ENCODE measurements around the gene SOHLH1.

The SOHLH1 gene, protein sequence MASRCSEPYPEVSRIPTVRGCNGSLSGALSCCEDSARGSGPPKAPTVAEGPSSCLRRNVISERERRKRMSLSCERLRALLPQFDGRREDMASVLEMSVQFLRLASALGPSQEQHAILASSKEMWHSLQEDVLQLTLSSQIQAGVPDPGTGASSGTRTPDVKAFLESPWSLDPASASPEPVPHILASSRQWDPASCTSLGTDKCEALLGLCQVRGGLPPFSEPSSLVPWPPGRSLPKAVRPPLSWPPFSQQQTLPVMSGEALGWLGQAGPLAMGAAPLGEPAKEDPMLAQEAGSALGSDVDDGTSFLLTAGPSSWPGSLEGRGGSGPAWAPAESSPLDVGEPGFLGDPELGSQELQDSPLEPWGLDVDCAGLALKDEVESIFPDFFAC

DNA sequence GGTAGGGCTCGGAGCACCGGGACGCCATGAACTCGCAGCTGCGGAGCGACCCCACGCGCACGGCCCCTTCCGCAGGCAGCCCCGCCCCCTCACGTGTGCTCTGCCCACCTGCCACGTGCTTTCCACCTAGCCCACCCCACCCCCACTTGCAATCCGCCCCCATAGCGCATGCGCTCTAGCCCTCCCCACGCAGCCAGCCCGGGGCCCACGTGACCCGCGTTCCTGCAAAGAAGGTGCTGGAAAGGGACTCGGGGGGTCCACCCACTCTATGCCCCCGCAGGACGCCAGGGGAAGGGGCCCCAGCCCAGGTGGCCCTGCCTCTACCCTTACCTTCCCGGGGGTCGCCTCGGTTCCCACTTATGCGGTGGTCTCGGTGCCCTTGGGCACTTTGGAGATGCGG lies at the start of gene SOHLH1:
TSS of gene SOHLH1 (minus strand) at position 42 of the 400 bp plus-strand sequence. CDS start at position 28, 14 bp downstream.
- no peak for DNase-seq

DNA sequence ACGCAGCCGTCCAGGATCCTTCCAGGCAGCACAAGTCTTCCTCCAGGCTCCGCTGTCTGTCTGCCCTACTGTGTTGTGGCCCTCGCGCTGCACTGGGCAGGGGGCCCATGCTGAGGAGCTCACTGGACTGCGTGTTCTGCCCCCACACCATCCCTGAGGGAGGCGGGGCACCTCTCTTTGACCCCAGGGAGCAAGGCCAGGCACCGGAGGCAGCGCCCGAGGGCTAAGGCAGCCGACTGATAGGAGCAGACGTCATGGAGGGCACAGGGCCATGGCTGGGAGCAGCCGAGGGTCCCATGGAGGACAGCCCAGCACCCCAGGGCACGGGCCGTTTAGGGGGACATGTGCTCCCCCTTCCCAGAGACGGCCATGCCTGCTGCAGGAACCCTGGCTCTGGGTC lies 49.4 kb upstream of the SOHLH1 start:
- DNase-seq = no peak

DNA sequence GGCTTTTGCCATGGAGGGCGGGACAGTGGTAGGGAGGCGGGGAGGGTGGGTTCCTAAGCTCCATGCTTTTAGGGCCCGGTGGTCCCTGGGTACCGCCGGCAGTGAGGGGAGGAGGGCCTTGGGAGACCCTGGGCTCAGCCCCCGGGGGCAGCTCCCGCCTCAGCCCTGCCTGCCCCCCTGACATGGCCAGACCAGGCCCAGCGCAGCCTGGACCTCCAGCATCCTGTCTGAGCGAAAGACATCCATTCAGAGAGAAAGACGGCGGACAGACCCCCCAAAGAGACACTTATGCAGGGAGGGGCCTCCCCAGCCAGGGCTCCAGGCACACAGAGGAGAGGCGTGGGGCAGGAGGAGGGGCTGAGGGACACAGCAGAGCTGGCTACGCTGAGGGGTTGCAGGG lies 48.0 kb upstream of the SOHLH1 start:
- no peak for DNase-seq

DNA sequence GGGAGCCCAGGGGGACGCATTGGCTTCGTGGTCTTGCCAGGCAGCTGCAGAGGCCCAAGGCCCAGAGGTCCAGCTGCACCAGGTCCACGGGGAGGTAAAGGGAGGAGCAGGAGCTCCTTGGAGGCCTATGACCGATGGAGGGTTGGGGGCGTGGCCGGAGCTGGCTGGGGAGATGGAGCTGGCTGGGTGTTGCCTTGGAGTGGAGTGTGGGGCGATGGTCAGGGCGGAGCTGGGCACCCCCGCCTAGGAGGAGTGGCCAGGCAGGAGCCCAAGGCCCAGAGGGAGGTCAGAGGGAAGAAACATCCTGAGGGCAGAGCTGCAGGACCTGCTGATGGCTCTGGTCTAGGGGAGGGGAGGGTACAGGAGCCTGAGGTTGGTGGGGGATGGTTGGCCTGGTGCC lies 47.3 kb upstream of the SOHLH1 start:
- no peak for DNase-seq

DNA sequence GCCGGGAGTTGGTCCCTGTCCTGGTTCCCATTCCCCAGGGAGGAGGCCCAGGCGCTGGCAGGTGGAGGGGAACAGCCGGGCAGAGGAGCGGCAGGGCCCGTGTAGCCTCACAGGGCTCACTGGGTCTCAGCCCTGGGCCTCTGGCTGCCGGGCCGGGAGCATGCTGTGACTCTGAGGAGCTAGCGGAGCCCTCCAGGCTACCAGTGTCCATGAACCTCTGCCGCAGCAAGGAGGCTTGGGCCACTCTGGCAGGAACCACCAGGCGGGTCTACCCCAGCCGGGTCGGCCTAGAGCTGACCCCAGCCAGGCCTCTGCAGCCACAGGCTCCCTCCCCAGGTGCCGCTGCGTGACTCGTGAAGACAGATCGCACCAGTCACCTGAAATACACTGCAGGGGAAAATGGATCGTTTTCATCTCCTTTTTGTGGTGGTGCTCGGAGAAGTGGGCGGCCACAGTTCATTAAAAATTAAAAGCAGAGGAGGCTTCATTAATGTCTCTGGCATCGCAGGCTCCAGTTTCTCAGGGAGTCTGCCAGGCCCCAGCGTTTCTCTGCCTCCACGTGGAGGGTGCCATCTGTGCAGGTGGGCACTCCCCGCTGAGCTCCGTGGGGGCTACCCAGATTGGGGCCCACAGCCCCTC lies 46.5 kb upstream of the SOHLH1 start:
- no peak for DNase-seq

DNA sequence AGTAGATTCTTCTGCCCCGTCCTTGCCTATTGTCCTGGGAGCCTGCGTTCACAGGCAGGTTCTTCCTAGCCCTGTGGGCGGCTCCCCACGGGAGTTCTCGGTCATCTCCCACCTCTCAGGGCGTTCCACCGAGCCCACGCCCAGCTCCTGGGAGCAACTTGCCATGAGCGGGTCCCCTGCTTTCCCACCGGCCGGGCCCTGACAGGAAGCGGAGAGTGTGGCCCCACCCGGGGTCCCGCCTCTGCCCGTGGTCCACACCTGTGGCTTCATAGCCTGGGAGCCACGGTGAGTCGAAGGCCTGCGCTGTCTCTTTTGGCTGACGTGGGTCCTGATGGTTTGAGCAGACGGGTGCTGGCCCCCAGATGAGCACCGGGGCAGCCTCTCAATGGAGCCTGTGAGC lies 45.9 kb upstream of the SOHLH1 start:
- no peak for DNase-seq

DNA sequence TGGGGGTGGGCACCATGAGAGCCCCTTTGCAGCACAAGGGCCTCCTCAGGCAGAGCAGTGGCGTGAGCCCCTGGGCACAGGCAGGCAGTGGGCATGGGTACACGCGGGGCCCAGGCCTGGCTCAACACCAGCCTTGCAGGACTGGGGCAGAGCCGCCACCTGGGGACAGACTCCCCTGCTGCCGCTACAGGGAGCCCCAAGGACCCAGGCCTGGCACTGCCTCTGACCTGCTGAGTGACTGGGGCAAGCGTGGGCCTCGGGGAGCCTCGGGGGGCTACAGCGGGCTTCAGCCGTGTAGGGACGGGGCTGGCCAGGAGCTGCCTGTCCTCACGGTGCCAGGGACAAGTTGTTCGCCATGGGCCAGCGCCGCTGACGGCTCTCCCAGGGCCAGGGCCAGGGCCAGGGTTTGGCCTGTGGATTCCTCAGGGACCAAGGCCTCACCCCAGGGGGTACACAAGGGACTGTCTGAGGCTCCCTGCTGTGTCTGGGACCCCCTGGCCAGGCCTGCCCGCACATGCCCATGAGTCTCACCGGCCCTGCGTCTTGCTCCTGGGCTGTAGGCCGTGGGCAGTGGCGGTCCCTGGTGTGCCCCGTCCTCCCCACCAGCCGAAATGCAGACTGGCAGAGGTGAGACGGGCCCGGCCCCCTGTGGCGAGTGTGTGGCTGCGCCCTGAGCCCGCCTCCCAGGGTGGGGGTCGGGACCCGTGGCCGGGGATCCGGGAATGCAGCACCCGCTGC lies 45.2 kb upstream of the SOHLH1 start:
- no peak for DNase-seq

DNA sequence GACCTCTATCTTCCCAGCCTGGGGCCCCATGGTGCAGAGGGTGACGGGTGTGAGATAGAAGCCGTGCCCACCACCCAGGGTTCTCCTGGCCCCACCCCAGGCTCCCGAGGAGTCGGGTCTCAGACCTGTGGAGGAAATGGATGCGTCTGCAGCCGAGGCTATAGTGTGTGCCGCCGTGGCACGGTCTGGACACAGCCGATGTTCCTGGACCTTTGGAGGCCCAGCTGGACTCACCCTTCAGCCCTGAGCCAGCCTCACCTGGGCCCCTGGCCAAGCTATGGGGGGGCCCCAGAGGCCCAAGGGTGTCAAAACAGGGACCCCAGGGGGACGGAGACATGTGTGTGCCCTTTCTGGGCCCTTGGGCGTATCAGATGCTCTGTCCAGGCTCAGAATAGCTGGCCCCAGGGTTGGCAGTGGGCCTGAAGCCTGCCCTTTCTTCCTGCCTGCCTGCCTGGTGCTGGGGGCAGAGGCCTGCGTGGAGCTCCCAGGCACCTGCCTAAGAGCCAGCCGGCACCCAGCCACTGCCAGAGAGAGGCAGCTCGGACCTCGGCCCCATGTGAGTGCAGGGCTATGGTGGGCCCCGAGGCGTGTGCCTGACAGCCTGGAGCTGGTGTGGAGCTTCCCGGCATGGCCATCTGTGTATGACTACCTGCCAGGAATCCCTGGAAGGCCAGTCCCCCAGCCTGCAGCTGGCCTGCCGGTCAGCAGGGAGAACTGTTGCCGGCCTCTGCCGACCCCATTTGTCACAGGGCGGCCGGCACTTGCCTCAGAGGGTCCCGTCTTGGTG lies 44.5 kb upstream of the SOHLH1 start:
- DNase-seq = no peak

DNA sequence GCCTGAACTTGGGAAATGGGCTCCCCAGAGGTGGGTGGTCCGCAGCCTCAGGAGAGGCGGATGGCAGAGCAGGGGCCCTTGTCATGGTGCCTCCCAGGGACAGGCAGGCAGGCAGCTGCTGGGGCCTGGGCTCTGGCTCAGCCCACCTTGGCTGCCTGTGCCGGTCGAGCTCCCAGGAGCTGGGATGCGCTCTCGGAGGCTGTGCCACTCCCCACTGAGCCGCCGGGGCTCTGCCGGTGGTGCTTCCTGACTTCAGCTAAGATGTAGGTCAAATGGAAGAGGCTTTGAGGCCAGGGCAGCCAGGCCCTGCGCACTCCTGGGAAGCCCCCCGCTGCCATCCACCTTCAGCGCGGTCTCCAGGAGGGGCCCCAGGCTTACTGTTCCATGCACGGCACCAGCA lies 43.7 kb upstream of the SOHLH1 start:
- no peak for DNase-seq

DNA sequence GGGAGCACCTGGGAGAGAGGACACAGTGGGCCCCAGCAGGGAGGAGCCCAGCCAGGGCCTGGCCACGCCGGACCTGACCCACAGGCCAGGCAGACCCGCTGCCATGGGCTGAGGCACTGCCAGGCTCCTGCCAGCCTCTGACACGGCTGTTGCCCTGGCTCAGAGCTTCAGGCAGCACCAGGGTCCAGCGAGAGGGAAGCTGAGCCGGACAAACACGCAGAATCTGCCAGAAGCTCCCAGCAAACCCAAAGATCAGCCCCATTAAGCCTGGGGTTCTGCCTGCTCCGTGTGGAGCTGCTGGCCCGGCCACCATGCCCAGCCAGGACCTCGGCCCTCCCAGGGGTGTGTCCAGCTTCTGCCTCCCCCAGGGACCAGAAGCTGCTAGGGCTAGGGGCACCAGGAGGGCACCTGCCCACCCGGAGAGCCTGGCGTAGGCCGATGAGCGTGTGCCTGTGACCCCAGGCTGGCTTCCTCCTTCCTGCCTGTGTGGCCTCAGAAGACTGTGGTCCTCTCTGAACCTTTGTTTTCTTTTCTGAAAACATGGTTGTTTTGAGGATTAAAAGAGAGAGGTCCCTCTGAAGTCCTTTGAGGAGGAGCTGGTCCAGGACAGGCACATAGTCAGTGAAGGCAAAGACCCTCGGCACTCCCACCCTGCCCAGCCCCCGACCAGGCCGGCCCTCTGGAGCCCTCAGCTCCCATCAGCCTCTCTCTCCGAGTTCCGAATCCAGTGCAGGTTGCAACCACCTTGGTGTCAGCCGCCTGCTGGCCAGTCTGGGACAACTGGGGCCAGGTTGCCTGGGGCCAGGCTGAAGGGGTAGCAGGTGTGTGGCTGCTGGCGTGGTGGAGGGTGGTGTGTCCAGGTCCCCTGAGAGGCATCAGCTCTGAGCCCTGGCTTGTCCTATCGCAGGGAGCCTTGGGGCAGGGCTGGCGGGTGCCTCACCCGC lies 42.3 kb upstream of the SOHLH1 start:
- DNase-seq = no peak

DNA sequence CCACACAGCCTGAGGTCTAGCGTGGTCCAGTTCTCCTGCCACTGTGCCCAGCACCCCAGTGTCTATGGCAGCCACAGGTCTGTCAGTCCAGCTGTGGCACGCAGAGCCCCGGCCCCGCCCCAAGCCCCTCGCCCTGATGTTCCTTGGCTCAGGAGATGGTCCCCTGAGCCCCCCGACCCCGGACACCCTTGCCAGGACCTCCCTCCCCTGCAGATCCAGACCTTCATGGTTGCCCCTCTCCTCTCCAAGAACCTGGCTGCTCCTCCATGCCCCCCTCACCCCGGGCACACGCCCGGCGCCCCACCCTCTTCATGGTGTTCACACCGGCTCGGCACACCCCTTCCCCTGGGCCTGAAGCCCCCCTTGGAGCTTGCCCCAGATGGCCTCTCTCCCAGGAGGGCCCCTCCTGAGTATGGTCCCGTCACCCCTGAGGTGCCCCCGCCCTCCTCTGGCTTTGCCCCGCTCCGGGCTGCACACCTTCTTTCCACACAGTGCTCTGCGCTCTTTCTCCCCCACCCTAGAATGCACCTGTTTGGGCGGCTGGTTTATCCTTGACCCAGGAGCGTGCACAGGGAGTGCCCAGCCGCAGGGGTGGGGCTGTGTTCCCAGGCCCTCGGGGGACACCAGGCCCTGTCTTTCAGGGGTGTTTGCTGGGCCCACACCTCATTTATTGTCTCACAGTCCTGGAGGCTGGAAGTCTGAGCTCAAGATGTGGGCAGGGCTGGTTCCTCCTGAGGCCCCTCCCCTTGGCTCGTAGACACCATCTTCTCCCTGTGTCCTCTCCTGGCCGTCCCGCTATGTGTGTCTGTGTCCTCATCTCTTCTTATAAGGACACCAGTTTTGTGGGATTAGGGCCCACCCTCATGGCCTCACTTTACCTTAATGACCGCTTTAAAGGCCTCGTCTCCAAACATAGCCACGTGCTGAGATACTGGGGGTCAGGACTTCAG lies 40.3 kb upstream of the SOHLH1 start:
- DNase-seq = no peak

DNA sequence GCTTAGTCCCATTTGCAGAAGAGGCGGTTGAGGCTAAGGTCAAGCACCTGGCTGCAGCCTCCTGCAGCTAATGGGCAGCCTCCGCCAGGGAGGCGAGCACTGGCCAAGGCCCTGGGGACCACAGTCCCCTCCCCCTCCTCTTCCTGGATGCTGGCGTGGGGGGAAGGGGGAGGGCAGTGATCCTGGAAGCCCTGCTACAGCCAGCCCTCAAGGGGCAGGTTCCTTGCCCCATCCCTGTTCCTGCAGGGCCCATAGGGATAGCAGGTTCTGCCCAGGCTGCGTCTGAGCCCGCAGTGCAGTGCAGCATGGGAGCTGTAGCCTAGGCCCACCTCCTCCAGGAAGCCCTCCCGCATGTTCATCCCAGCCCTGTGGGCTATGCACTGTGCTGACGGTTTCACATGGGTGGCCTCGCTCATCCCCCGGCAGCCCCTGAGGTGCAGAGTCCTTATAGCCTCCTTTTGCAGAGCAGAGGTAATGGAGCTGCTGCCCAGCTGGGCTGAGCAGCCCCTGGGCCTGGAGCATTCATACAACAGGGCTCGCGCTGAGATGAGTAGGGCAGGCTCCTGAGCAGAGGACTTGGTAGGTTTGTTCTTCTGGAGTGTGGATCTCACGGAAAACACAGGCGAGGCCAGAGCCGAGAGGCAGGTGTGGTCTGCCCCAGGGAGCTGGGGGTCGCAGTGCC lies 38.7 kb upstream of the SOHLH1 start:
- no peak for DNase-seq

DNA sequence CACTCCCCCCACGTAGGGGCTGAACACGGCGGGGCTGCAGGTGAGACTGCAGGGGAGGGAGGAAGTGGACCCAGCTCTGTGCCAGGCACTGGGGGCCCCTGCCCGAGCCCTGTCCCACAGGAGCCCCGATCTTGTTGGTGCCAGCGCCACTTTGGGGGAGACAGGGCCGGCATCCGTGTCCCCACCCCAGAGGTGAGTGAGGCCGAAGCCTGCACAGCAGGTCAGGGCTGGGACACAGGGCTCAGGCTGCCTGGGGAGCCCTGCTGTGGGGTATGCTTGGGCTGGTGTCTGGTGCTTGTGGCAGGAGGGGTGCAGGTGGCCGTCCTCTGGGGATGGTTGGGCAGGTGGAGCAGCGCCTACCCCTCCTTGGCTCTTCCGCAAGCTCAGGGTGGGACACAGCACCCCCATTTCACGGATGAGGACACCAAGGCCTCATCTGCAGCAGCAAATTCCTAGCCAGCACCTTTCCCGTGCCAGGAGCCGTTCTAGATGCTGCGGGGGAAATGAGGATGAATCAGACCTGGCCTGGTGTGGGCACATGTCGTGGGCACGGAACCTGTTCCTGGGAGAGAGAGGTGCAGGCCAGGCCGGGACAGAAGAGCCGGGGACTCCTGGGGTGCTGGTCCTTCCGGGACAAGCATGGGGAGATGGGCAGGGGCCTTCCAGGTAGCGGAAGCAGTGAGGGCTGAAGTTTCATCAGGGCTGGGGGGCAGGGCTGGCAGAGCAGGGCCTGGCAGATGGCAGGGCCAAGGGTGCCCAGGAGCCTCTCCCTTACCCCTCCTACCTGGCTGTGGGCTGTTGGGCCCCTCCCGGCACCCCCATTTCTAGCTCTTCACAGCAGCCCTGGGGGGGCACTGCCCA lies 37.9 kb upstream of the SOHLH1 start:
- DNase-seq = no peak

DNA sequence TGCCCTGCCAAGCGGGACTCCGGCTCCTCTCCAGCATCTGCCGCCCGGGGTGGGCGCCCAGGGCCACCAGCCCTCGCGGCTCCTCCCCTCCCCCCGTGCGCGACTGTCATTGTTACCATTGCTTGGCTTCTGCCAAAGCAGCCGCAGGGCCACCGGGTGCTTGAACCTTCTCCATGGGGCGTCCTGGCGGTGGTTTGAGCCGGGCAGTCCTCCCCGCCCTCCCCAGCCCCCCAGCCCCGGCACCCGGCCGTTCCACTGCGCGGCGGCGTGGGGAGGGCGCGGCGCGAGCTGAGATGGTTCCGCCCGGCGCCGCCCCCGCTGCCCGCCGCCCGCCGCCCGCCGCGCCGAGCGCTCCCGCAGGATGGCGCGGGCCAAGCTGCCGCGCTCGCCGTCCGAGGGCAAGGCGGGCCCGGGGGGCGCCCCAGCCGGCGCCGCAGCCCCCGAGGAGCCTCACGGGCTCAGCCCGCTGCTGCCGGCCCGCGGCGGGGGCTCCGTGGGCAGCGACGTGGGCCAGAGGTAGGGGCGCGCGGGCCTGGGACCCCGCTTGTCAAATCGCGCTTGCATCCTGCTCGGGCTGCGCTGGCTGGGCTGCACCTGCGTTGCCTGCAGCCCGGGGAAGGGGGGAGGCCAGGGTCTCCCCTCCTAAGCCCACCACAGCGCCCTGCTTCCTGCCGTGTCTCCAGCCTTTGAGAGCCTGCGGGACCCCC lies 37.1 kb upstream of the SOHLH1 start:
- DNase-seq = no peak

DNA sequence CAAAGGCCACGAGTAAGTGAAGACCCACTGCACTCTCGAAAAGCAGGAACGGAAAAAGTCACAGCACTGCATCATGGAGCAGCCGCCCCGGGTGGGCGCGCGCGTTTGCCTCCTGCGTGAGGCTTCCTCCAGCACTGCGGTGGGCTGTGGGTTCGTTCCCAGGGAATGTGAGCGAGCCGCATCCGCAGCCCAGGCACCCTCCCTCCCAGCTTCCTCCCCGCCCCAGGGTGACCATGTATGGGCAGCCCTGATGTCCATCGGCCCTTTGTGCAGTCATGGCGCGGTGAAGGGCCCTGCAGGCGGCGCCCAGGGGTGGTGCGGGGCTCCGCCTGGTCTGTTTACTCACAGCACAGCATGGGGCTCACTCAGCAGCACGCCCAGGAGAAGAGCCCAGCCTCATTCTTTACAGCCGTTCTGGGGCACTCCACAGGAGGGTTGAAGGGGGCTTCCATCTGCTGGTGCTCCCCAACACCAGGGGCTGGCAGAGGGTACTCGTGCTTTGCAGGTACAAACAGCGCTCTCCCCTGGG lies 35.4 kb upstream of the SOHLH1 start:
- no peak for DNase-seq

DNA sequence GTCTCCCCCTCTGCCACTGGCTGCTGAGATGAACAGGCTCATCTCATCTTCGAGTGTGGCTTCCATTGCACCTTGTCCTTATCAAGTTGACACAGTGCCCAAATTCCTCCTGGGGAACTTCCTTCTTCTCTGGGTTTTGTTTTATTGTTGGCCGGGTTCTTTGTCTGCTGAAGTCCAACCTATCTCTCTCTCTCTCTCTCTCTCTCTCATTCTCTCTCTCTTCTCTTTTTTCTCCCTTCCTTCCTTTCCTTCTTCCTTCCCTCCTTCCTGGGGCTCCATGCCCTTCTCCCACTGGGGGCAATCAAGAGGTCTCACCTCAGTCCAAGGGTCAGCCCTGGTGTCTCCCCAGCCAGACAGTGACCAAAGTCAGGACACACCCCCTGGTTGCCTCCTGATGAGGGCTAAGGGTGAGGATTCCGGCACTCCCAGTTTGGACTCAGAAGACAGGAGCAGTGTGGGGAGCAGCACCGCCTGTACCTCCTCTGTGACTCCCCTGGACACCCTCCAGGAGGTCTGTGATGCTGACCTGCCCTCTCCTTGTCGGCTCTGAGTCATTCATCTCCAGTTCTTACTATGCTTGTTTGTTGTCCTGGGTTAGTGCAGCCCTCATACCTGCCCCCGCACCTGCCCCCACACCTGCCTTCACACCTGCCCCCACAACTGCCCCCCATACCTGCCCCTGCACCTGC lies 33.4 kb upstream of the SOHLH1 start:
- DNase-seq = no peak

DNA sequence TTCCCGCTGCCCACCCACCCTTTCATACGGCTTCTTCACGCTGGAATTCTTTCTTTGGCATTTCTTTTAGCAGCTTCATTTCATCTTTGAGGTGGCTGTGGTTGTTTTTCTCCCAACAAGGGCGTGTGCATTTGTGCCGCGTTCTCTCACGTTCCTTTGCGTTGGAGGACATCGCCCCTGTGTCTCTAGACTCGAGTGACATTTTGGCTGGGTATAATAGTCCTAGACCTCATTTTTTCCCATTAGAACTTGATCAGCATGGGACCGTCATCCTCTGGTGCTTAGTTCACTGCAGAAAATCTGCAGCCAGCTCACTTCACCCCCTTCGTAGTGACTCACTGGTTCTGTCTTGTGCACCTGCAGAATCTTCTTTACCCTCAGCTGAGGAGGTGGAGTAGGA lies 32.2 kb upstream of the SOHLH1 start:
- no peak for DNase-seq

DNA sequence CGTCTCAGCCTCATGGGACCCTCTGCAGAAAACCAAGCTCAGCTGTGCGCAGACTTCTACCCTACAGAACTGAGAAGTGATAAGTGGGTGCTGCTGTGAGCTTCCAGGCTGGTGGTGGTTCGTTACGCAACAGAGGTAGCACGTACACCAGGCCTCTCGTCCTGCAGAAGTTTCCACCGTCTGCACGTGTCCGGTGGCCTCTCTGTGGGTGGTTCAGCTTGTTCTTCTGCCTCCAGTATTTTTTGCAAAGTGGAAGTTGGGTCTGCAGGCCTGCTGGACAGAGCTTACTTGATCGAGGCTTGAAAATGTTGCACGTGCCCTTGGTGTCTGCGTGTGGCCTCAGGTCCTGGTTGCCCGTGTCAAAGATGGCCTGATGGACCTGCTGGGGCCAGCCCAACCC lies 30.2 kb upstream of the SOHLH1 start:
- DNase-seq = no peak
